PFSK-1 (cell line): ENCODE measurements around the gene SFXN2.

ENCODE experiments used
- FOXP2 ChIP-seq: optimal IDR thresholded peaks from 2 replicates; pipeline ENCODE3; 2011; ENCODE audit warnings: borderline replicate concordance, control low read depth, inconsistent platforms; ENCODE audit not compliant: insufficient read depth; ENCODE audit errors: extremely low read length, extremely low read depth
- POLR2AphosphoS5 ChIP-seq: IDR thresholded peaks from 2 replicates; pipeline ENCODE4 v1.6.1; 2012; ENCODE audit warnings: low read depth, mild to moderate bottlenecking, control low read depth, low read length, moderate library complexity
- REST ChIP-seq, 2 experiments: IDR thresholded peaks; 2 replicates each; pipeline versions ENCODE4 v1.6.1 to v1.8.0; 2011 to 2012; ENCODE audit warnings: low read depth in 2 of 2, low read length in 2 of 2, control low read depth in 1 of 2, inconsistent platforms in 1 of 2, mild to moderate bottlenecking in 1 of 2, moderate library complexity in 1 of 2; ENCODE audit not compliant: insufficient read depth in 1 of 2
- SIN3A ChIP-seq: IDR thresholded peaks from 2 replicates; pipeline ENCODE4 v1.6.1; 2012; ENCODE audit warnings: mild to moderate bottlenecking, low read length, moderate library complexity, borderline replicate concordance; ENCODE audit not compliant: insufficient read depth
- TAF1 ChIP-seq: IDR thresholded peaks from 2 replicates; pipeline ENCODE4 v1.6.1; 2012; ENCODE audit warnings: low read length, control low read depth, borderline replicate concordance; ENCODE audit not compliant: insufficient read depth

Gene SFXN2

GRCh38 chr10:102712089-102712488, 2.3 kb upstream of the SFXN2 start:
- TF ChIP-seq SIN3A (no peak), REST (IDR thresholded peaks at IDR 0.05; ENCODE audit: insufficient read depth in 1 of 2, low read depth in 2 of 2, low read length in 2 of 2) (no peak), FOXP2 (no peak), TAF1 (no peak), POLR2AphosphoS5 (no peak)

GRCh38 chr10:102712843-102713538, 1.4 kb upstream of the SFXN2 start:
- no peak for TF ChIP-seq REST (IDR thresholded peaks at IDR 0.05; ENCODE audit: insufficient read depth in 1 of 2, low read depth in 2 of 2, low read length in 2 of 2)
- TF ChIP-seq SIN3A: no peak
- TF ChIP-seq TAF1: no peak
- no peak for TF ChIP-seq POLR2AphosphoS5
- no peak for TF ChIP-seq FOXP2

GRCh38 chr10:102713539-102713813, 960 bp upstream of the SFXN2 start:
- no peak for TF ChIP-seq POLR2AphosphoS5
- no peak for TF ChIP-seq SIN3A
- TF ChIP-seq TAF1: no peak
- no peak for TF ChIP-seq REST (IDR thresholded peaks at IDR 0.05; ENCODE audit: insufficient read depth in 1 of 2, low read depth in 2 of 2, low read length in 2 of 2)
- no peak for TF ChIP-seq FOXP2

GRCh38 chr10:102713814-102714620, 419 bp upstream of the SFXN2 start, which contains the start of gene ARL3:
Gene ARL3, minus strand, starts transcription at chr10:102714397. Its CDS starts 122 bp downstream, at chr10:102714275.
- TF ChIP-seq FOXP2: peak; percentile 82
- no peak for TF ChIP-seq POLR2AphosphoS5
- TF ChIP-seq SIN3A: no peak; the same call in 1 of the 2 replicates
- TF ChIP-seq REST (IDR thresholded peaks at IDR 0.05; ENCODE audit: insufficient read depth in 1 of 2, low read depth in 2 of 2, low read length in 2 of 2): 0 out of 4 replicates have a peak, but pooled peaks of 1 of the 2 experiments have one; percentile 6
- TF ChIP-seq TAF1: no peak

- no peak for TF ChIP-seq POLR2AphosphoS5
- no peak for TF ChIP-seq REST (IDR thresholded peaks at IDR 0.05; ENCODE audit: insufficient read depth in 1 of 2, low read depth in 2 of 2, low read length in 2 of 2)
- no peak for TF ChIP-seq SIN3A
- no peak for TF ChIP-seq FOXP2
- no peak for TF ChIP-seq TAF1
Measured at GRCh38 chr10:102715880-102716279, 1.4 kb downstream of the SFXN2 start.
